ENCODE measurements around the gene CDK5RAP2. TPM values are rescaled to one million over a fixed set of nuclear protein-coding genes. Genes with fewer than 3 reads are reported as not detected.

CDK5RAP2 gene
- total RNA-seq, 1 experiment from 2014 or later: 65.3 TPM

DNA sequence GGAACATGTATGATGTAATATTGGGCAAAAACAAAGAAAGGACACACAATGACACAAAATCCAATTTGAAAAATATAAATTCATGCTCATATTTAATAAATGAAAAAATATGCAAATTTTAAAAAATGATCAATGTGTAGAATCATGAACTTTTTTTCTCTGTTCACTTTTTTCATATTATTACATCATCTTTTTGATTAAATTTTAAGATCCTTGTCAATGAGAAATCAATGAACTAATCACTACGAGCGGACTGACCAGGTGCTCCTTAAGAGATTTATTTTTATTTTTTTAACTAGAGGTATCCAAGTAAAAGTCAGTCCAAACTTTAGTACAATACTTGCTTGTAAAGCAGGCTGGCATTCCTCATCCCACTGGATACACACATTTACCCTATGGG is 174.1 kb downstream of the CDK5RAP2 start:
- DNase-seq (ENCODE audit: low read depth): no peak

DNA sequence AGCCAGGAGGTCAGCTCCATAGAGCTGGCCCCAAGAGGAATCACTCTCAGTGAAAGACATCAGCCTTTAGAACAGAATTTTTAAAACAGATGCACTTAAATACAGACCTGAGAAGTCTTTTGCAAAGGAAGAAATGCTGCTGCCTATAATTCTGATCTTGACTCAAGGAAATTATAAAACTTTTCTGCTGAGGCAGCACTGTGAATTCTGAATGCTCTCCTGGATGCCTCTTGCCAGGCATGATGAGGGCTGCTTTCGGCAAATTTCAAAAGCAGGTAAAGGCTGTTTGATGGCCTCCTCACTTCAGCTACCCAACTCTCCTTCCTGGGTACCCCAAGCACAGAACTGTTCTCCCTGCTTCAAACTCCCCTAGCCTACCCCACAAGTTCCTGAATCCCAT is 174.8 kb downstream of the CDK5RAP2 start:
- no peak for DNase-seq (ENCODE audit: low read depth)

DNA sequence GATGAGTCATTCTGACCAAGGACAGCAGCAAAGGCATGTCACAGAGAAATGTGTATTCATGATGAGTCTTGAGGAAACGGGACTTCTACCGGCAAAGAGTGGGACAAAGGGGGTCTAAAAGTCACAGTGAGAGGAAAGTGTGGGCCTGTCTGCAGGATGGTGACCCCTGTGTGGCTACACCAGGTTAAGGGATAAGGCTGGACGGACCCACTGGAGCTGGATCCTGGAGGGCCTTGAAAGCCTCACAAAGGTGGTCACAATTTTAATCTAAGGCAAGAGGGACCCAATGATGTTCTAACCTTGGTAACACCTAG is 176.5 kb downstream of the CDK5RAP2 start:
- no peak for DNase-seq (ENCODE audit: low read depth)

DNA sequence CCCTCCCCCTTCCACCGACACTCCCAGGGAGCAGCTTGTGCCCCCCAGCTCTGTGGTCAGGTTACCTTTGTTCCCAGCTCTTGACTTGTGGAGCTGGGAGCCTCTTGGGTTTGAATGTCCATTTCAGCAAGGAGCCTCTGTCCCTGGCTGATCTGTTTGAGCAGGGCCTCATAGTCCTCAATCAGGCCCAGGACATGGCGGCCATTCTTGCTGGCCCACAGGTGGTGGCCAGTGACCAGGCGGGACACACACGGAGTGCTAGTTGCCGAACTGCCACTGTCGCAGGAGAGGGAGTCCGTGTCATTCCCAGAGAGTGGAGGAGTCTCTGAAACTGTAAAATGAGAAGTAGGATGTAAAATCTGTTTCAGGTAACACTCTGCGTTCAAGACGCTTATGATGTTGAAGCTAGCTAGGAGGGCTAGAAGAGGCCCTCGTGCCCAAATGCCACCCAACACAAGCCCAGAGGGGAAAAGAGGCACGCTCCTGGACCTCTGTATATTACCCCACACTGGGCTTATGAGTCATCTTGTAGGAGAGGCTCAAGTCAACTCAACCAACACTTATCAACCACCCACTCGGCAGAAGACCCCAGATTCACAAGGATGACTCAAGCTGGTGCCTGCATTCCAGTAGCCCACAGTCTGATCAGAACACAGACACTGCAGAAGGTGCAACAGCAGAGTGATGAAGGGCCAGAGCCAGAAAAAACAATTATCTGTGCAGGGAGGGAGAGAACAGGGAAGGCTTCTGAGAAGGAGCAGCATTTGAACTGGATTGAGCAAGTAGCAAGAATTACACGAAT is 177.0 kb downstream of the CDK5RAP2 start:
- peak; percentile 100 for DNase-seq (ENCODE audit: low read depth)

GRCh38 chr9:120399940-120400339 is 180.0 kb downstream of the CDK5RAP2 start:
- DNase-seq (ENCODE audit: low read depth): no peak

- no peak for DNase-seq (ENCODE audit: low read depth)
Observed at GRCh38 chr9:120398286-120398685, 181.7 kb downstream of the CDK5RAP2 start.

GRCh38 chr9:120397453-120397852 is 182.5 kb downstream of the CDK5RAP2 start:
- DNase-seq (ENCODE audit: low read depth): peak; percentile 23

DNA sequence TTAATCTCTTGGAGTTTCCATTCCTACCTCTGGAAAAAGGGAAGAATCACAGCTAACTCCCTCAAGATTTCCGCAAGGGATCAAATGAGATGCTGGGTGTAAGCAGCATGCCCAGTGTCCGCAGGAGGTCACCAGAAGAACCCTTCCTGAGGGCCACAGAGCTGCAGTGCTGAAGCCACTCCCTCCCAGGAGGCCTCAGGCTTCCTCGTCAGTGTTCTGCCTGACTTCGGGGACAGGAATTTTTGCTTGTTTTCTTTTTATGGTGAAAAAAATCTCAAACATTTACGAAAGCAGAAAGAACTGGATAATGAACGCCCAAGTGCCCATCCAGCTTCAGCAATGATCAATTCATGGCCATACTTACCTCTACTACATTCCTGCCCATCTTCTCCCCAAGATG is 183.0 kb downstream of the CDK5RAP2 start:
- no peak for DNase-seq (ENCODE audit: low read depth)

- DNase-seq (ENCODE audit: low read depth): peak; percentile 62
Observed at GRCh38 chr9:120396418-120396817, 183.5 kb downstream of the CDK5RAP2 start.

- DNase-seq (ENCODE audit: low read depth): no peak
Observed at GRCh38 chr9:120395376-120395775, 184.6 kb downstream of the CDK5RAP2 start.

- DNase-seq (ENCODE audit: low read depth): peak; percentile 95
Observed at GRCh38 chr9:120394058-120394669, 185.8 kb downstream of the CDK5RAP2 start.

DNA sequence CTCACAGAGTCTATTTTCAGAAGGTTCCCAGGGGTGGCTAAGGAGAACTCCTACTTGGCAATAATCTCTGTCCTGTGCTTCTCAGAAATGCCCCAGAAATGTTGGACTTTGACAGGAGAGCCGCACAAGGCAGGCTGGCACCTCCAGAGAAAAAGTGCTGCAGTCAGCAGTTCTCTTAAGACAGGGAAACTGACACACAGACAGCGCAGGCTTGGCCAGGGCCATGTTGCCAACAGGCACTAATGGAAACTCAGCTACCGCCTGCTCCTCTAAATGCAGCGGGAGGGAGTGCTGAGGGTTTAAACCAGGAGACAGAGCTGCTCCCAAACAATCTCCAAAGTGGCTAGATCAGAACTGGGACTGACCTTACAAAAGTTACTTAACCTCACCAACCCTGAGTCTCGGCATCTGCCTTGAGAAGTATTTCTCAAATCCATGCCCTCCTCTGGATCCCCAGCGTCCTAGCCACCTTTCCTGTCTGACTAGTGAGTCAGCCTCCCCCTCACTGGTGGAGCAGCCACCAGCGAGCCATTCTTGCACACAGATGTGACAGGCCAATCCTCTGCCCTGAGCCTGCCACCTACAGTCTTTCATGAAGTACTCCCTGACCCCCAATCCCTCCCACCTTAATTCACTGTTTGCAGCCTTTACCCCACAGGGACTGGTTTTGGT is 186.4 kb downstream of the CDK5RAP2 start:
- peak; percentile 72 for DNase-seq (ENCODE audit: low read depth)

DNA sequence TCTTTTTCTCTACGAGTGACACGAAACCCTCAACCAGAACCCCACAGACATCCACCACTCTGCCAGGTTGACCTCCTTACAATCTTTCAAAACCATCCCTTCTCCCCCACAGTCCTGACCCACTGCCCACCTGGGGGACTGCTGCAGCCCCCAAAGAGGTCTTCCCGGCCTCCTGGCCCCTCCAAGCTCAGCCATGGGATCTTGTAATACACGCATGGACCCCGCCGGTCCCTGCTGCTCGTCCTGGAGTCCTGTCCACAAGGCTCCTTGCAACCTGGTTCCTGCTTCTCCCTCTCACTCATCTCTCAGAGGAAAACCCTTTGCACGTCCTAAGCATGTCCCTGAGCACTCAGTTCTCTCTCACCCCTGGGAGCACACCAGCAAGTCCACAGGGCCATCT is 187.3 kb downstream of the CDK5RAP2 start:
- no peak for DNase-seq (ENCODE audit: low read depth)

- DNase-seq (ENCODE audit: low read depth): no peak
Observed at GRCh38 chr9:120392245-120392644, 187.7 kb downstream of the CDK5RAP2 start.

GRCh38 chr9:120391691-120392090 is 188.3 kb downstream of the CDK5RAP2 start:
- no peak for DNase-seq (ENCODE audit: low read depth)

DNA sequence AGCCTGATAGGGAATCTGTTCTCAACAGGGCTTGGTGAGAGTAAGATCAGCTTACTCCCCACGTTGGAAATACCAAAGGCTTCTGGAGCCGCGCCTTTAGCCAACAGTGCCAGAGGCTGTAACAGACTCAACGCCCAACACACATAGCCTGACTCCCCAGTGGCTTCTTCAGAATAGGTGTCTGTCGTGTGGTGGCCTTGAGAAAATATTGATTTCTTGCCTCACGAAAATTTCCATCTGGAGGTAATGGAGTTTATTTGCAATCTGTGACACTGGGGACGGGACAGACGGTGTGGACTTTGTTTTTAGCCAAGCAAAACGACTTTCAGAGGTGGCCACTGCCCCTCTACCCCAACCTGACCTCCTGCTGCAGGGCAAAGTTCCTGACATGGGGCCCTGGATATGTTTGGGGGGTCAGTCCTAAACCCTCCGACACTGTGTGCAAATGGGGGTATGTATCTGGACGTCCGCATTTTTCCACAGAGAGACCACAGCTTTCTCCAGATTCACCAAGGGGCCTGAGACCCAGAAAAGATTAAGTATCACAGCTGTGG is 189.3 kb downstream of the CDK5RAP2 start:
- DNase-seq (ENCODE audit: low read depth): no peak

GRCh38 chr9:120389867-120390266 is 190.1 kb downstream of the CDK5RAP2 start:
- DNase-seq (ENCODE audit: low read depth): no peak

DNA sequence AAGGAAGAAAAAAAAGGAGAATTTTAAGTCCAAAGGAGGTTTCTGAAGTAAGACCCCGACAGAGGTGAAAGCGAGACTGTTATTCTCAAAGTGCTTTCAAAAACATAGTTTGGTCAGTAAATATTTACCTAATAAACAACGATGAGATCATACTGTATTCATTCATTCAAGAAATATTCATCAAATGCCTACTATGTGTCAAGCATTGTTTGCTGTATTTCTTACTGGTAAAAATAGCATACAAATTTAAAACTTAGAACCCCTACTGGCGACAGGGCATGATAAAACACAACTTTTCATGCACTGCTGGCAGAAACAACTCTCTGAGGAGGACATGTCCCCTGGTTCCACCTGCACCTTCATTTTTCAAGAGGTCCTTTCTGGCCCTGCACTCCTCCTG is 190.7 kb downstream of the CDK5RAP2 start:
- DNase-seq (ENCODE audit: low read depth): no peak

- no peak for DNase-seq (ENCODE audit: low read depth)
Observed at GRCh38 chr9:120388003-120388855, 191.7 kb downstream of the CDK5RAP2 start.

DNA sequence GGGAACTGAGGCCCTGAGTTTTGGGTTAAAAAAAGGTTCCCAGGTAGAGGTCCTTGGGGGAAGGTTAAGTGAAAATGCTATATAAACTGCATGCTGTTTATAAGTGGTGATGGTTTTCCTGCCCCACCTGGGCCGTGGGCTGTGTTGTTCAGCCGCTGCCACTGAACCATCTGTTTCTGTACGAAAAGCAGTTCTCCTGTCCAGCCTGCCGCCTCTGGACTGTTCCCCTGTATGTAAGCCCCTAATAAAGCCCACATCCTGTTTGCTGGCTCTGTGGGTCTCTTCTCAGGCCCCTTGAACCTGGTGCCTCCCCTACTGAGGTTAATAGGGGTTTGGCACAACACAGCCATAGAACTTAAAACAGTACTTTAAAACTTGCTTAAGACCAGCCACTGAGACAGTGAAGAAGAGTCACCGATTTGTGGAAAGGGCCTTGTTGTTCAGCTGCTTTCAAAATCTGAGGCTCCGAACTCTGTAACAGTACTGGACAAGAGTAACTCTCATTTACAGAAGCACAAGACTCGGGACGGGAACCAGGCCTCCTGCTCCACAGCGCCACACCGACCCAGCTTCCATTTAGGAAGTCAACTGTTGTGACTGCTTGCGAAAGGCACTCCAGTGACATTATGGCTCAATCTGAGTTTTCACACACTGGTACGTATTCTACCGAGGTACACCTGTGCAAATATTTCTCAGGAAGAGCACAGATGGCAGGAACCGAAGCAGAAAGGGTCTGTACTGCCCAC is 192.5 kb downstream of the CDK5RAP2 start:
- DNase-seq (ENCODE audit: low read depth): no peak
